Melanocyte of skin (primary cell): ENCODE results near the gene TRIM15. TPM values are rescaled to one million over a fixed set of nuclear protein-coding genes. Genes with fewer than 3 reads are reported as not detected.

Experiments
- small RNA-seq, 2 donors: library from RNA; depleted of rRNA; stranded (forward); fragments of <200 nt; gene quantifications; one replicate each; pipeline ENCODE3, GENCODE V24; 2012
- total RNA-seq, 2 donors: library from RNA; depleted of rRNA; stranded (reverse); fragments of >200 nt; gene quantifications; 2 replicates each; pipeline ENCODE4 v1.2.3, GENCODE V29; 2012

The TRIM15 gene
- total RNA-seq = not detected

DNA sequence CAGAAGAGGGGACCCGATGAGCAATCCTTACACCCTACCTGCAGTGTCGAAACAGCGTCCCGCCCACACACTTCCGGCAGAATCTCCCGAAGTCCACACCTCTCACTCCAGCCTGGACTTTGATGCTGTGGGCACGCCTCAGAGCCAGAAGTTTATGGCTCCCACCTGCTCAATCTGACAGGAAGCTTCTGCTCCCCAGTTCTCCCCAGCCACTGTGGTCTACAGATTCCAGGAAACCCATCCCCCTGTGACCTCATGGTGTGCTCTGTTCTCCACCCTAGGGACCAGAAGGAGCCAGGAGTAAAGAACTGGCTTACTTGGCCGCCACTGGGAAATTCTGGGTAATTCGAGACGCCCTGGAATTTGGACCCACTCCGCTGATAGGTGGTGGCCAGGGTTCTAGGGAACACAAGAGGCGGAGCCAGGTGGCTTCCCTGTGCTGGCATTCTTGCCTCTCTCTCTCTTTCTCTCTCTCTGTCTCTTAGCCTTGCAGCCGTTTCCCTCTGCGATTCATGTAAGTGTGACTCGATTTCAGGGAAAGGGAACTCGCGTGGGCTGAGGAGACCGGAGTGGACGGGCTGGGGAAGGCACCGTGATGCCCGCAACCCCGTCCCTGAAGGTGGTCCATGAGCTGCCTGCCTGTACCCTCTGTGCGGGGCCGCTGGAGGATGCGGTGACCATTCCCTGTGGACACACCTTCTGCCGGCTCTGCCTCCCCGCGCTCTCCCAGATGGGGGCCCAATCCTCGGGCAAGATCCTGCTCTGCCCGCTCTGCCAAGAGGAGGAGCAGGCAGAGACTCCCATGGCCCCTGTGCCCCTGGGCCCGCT lies at the start of gene TRIM15:
Gene TRIM15, plus strand, starts transcription at position 457 of the 828 bp plus-strand sequence. Its CDS starts 139 bp downstream, at position 596.

DNA sequence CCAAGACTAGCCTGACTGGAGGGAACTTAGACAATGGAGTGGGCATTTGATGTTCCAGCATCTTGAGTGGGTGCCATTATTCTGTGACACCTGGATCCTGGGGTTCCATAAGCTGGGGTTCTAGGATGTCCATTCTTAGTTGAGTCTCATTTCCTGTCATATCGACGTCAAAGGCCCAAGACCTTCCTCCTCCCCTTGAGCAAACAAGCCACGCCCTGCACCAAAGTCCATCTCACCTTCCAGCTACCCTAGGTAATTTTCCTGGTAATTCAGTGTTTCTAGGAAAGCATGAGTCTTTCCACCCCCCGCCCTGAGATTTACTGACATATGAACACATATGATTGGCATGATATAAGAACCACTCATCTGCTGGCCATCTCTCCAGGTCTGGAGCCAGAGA lies 27.6 kb upstream of the TRIM15 start, which contains the start of gene TRIM40:
Gene TRIM40, plus strand, starts transcription at position 384 of the 400 bp plus-strand sequence. CDS start 897 bp downstream, outside the sequence.

DNA sequence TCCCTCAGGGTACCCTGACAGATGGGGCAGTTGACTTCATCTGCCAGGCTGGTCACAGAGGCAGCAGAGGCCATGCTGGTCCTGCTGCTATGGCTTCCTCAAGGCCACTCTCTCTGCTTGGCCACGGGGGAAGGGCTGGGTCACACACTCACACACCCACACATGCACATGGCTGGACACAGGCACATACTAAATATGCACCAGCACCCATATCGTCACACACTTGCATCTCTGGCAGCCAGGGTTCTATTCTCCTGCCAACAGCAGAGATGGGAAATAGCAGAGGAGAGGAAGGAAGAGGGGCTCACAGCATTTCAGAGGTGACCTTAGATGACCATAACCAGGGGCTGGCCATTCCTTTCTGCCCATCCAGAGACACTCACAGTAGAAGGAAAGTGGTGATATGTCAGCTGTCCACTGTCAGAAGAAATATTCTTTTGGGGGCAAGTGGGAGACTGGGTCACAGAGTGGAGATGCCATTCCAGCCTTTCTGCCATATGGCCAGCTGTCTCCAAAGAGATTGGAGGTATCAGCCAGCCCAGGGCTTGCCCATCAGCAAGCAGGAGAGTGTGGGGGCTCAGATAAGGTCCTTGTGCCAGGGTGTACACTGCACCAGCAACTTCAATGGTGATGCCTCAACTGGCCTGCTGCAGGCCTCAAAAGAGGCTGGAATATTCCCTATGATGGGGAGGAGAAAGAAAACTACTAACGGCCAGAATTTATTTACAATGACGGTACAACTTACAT lies 2.4 kb upstream of the TRIM15 start, which contains the start of gene TRIM10:
Gene TRIM10, minus strand, starts transcription at position 427 of the 747 bp plus-strand sequence. Its CDS starts 353 bp downstream, at position 74.

DNA sequence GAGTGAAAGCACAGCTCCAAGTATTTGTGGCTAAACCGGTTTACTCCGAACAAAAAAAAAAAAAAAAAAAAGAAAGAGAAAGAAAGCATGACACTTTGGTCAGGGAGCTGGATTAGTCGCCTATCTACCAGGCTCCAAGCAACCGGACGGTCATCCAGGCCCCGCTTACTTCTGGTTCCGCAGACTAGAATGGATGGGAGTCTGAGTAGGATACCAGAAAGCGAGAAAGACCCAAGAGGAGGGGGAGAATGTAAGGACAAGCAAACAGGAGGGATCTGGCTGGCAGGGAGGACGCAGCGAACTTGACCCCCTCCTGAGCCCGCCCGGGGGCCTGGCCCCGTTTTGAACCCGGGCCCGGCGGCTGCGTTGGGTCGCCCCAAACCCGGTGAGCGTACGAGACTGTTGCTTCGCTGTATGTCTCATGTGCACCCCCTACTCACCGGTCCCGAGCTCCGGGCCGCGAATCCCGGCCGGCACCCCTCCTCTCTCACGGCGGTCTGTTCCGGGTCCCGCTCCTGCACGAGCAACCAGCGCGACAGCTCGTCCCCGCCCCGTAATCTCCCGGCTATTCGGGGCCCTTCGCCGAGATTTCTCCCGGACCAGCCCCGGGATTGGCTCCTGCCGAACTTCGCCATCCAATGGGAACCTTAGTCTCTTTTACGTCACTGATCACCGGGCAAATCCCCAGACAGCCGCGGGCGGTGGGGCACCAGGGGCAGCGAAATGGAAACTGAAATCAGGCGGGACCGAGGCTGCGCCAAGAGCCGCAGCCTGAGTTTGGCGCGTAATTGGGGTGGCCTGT lies 49.7 kb downstream of the TRIM15 start, which contains the start of gene TRIM26:
Gene TRIM26, minus strand, starts transcription at position 542 of the 802 bp plus-strand sequence. CDS start 14,303 bp downstream, outside the sequence.

Small RNA genes within 50 kb of the gene (small RNA-seq; reads per million reads assigned to genes)
- gene RF00554 = 0 reads per million in 2 donors

Other genes with a start within 250 kb of the TRIM15 start
- 1,000 to 10,000 TPM in 1 of 2 donors, 100 to 1,000 TPM in 1; 555 to 1,080 TPM for gene HLA-A, start 221.0 kb upstream of the TRIM15 start, total RNA-seq
- gene POLR1H, start 102.3 kb upstream of the TRIM15 start, total RNA-seq = 10 to 100 TPM; 16.9 to 28.6 TPM
- 10 to 100 TPM; 29.6 to 35.0 TPM for gene PPP1R11, start 96.3 kb upstream of the TRIM15 start, total RNA-seq
- not detected for gene RNF39, start 87.8 kb upstream of the TRIM15 start, total RNA-seq
- not detected for gene TRIM31, start 50.5 kb upstream of the TRIM15 start, total RNA-seq
- gene TRIM40, start 27.4 kb upstream of the TRIM15 start, total RNA-seq = not detected
- gene TRIM10, start 2.3 kb upstream of the TRIM15 start, total RNA-seq = not detected
- 10 to 100 TPM; 33.7 to 35.6 TPM for gene TRIM26, start 49.9 kb downstream of the TRIM15 start, total RNA-seq
- gene TRIM39, start 163.4 kb downstream of the TRIM15 start, total RNA-seq = 1 to 10 TPM; 6.7 to 9.3 TPM
- 10 to 100 TPM; 24.8 to 38.0 TPM for gene RPP21, start 181.6 kb downstream of the TRIM15 start, total RNA-seq